Stimulated activated CD4-positive, alpha-beta T cell treated with anti-CD3 and anti-CD28 coated beads, TNF-alpha, amount 100 ng/mL, for 24 hours (primary cell): ENCODE data around the gene SGMS1.
"Not testable (repeated sequence)": the region's sequence is repeated elsewhere in the genome, so short reads cannot be mapped to it uniquely, and the experiment has no call there.

Experiments used
- DNase-seq, 3 experiments: peaks; one replicate each; pipeline ENCODE4 v3.0.0-alpha.2; 2020; ENCODE audit warnings: low read depth in 3 of 3

SGMS1 gene

GRCh38 chr10:50558371-50558770 is 65.4 kb downstream of the SGMS1 start:
- DNase-seq, result no peak

GRCh38 chr10:50557130-50557682 is 66.5 kb downstream of the SGMS1 start:
- no peak for DNase-seq

GRCh38 chr10:50556237-50557120 is 67.3 kb downstream of the SGMS1 start:
- DNase-seq, result no peak

- no peak for DNase-seq
These were observed 68.7 kb downstream of the SGMS1 start for GRCh38 chr10:50554995-50555568.

- DNase-seq, result no peak
These were observed 69.3 kb downstream of the SGMS1 start for GRCh38 chr10:50554376-50554994.

- DNase-seq, result no peak
These were observed 70.8 kb downstream of the SGMS1 start for GRCh38 chr10:50552771-50553535.

- DNase-seq, result no peak
These were observed 71.4 kb downstream of the SGMS1 start for GRCh38 chr10:50552308-50552707.

GRCh38 chr10:50551894-50552293 is 71.9 kb downstream of the SGMS1 start:
- DNase-seq, result no peak

GRCh38 chr10:50550291-50550839 is 73.4 kb downstream of the SGMS1 start:
- DNase-seq, result no peak

- DNase-seq, result not testable (repeated sequence)
These were observed 74.6 kb downstream of the SGMS1 start for GRCh38 chr10:50549186-50549585.

- not testable (repeated sequence) for DNase-seq
These were observed 75.3 kb downstream of the SGMS1 start for GRCh38 chr10:50548481-50548880.

GRCh38 chr10:50546287-50546686 is 77.5 kb downstream of the SGMS1 start:
- DNase-seq, result not testable (repeated sequence)

GRCh38 chr10:50545846-50546245 is 77.9 kb downstream of the SGMS1 start:
- DNase-seq, result no peak

GRCh38 chr10:50544857-50545429 is 78.8 kb downstream of the SGMS1 start:
- no peak for DNase-seq

GRCh38 chr10:50544095-50544856 is 79.5 kb downstream of the SGMS1 start:
- DNase-seq, result no peak

GRCh38 chr10:50542871-50543270 is 80.9 kb downstream of the SGMS1 start:
- DNase-seq, result no peak

GRCh38 chr10:50541921-50542320 is 81.8 kb downstream of the SGMS1 start:
- DNase-seq, result no peak

- DNase-seq, result no peak
These were observed 82.4 kb downstream of the SGMS1 start for GRCh38 chr10:50541317-50541716.

GRCh38 chr10:50540826-50541122 is 83.0 kb downstream of the SGMS1 start:
- no peak for DNase-seq

GRCh38 chr10:50540069-50540825 is 83.5 kb downstream of the SGMS1 start:
- peak in 2 of 3 experiments; percentile 34 to 44 for DNase-seq
